Activated naive CD4-positive, alpha-beta T cell treated with anti-CD3 and anti-CD28 coated beads for 36 hours (primary cell): Measurements from ENCODE around the gene FBRSL1. TPM values are rescaled to one million over a fixed set of nuclear protein-coding genes. Genes with fewer than 3 reads are reported as not detected.
A peak's percentile ranks its signal among the peaks of the same experiment; 100 is the strongest.

Experiments
- CTCF ChIA-PET: fragments of 350-600 bp; sonication (Branson Sonifier 250); formaldehyde crosslinking; loops from one replicate; lab custom pipeline; 2021; ENCODE audit warnings: antibody characterized with exemption; lab: Charles Lee
- DNase-seq: peaks from one replicate; pipeline ENCODE4 v3.0.0-alpha.2; 2020
- H3K27ac Mint-ChIP-seq: one replicate; pipeline ENCODE4 v1.8.0; 2021; ENCODE audit warnings: mild to moderate bottlenecking, mixed read lengths
- H3K27me3 Mint-ChIP-seq: one replicate; pipeline ENCODE4 v1.8.0; 2021; ENCODE audit warnings: low read depth, mixed read lengths
- H3K36me3 Mint-ChIP-seq: one replicate; pipeline ENCODE4 v1.8.0; 2021; ENCODE audit warnings: low read depth, mixed read lengths
- H3K4me1 Mint-ChIP-seq: one replicate; pipeline ENCODE4 v1.8.0; 2021; ENCODE audit warnings: low read depth, mixed read lengths
- H3K4me3 Mint-ChIP-seq: one replicate; pipeline ENCODE4 v1.8.0; 2021; ENCODE audit warnings: mild to moderate bottlenecking, moderate library complexity, mixed read lengths
- H3K9me3 Mint-ChIP-seq: one replicate; pipeline ENCODE4 v1.8.0; 2021; ENCODE audit warnings: mixed read lengths
- intact Hi-C: fragments of 100-400 bp; cut with micrococcal nuclease; formaldehyde crosslinking; loops from one replicate; pipeline ENCODE4 v1.15.1; 2023
- total RNA-seq, 2 experiments: library from RNA; stranded (reverse); gene quantifications; one replicate each; pipeline ENCODE4 v1.2.3, GENCODE V29; 2021

FBRSL1 gene
- total RNA-seq, 2 experiments from 2014 or later: 35.1 to 36.3 TPM

DNA sequence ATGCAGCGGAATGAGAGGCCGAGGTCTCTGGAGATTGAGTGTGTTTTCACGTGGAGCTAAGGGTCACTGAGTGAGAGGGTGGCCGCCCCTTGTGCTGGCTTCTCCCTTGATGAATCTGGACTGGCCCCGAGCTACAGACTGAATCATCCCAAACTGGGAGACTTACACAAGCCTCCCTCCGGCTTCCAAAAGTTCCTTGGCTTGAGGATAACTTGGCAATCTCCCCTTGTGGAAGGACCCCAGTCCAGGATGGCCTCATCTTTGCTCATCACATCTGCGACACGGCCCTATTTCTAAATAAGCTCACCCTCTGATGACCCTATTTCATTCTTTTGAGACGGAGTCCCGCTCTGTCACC, 41.5 kb upstream of the FBRSL1 start:
- H3K36me3 Mint-ChIP-seq: peaks cover 2% of the 10 kb centered on the region
- no peak for DNase-seq
- no peaks in the 10 kb centered on the region for H3K27me3 Mint-ChIP-seq
- H3K9me3 Mint-ChIP-seq: no peaks in the 10 kb centered on the region
- intact Hi-C loops: no loop called here
- CTCF ChIA-PET: interaction anchor here (0.8 to 1.1 kb wide), 3 partner anchors 12 to 75 kb away, joined by 3 to 5 read pairs (median 4); no protein-coding TSS in a partner anchor
- no peak overlapping the region for H3K4me3 Mint-ChIP-seq
- no peak overlapping the region for H3K27ac Mint-ChIP-seq
- H3K4me1 Mint-ChIP-seq: peaks cover 48% of the 10 kb centered on the region

GRCh38 chr12:132449565-132450417, 40.2 kb upstream of the FBRSL1 start:
- Mint-ChIP-seq H3K27ac (no peak overlapping the region), H3K27me3 (no peaks in the 10 kb centered on the region), H3K4me1 (peaks cover 36% of the 10 kb centered on the region), H3K9me3 (no peaks in the 10 kb centered on the region), H3K36me3 (peaks cover 1% of the 10 kb centered on the region), H3K4me3 (no peak overlapping the region)
- intact Hi-C loops: no loop called here
- CTCF ChIA-PET: interaction anchor here (0.7 to 0.9 kb wide), 2 partner anchors 36 to 111 kb away, joined by 3 read pairs; no protein-coding TSS in a partner anchor
- no peak for DNase-seq

DNA sequence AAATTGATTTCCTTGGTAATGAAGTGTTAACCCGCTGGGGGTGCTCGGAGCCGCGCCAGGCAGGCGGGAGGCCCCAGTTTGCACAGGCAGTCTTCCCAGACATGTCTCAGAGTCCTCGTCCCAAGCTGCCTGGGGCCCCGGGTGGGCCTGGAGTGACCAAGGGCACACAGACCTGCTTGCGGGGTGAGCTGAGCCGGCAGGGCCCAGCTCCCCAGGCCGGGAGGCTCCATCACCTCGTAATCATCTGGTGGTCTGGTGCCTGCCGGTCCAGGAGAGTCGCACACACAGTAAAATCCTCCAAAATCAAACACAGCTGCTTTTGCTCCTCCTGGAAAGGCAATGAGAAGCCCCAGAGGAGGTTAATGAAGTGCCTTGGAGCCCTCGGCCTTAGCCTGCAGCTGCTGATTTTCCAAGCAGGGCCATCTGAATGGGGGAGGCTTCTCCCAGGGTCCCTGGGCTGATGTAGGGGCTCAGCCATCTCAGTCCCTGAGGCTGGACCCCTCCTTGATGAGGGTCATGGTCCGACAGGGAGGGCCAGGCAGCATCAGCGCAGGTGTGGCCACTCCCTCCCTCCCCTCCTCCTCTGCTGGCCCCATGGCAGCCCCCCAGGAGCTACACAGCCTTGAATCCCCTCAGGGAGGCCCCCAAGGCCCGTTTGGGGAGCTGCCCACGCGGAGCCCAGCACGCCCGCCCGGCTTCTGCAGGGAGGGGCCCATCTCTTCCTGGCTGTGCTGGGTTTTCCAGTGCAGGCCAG, 39.4 kb upstream of the FBRSL1 start:
- H3K27ac Mint-ChIP-seq: no peak overlapping the region
- H3K36me3 Mint-ChIP-seq: no peaks in the 10 kb centered on the region
- intact Hi-C loops: no loop called here
- CTCF ChIA-PET: interaction anchor here (0.6 to 1.4 kb wide), 4 partner anchors 20 to 124 kb away, joined by 3 to 5 read pairs (median 4); no protein-coding TSS in a partner anchor
- H3K27me3 Mint-ChIP-seq: no peaks in the 10 kb centered on the region
- H3K9me3 Mint-ChIP-seq: no peaks in the 10 kb centered on the region
- no peak overlapping the region for H3K4me3 Mint-ChIP-seq
- DNase-seq: no peak
- peaks cover 31% of the 10 kb centered on the region for H3K4me1 Mint-ChIP-seq

- Mint-ChIP-seq H3K27ac (no peak overlapping the region), H3K9me3 (no peaks in the 10 kb centered on the region), H3K4me1 (peaks cover 26% of the 10 kb centered on the region), H3K4me3 (no peak overlapping the region), H3K27me3 (no peaks in the 10 kb centered on the region), H3K36me3 (no peaks in the 10 kb centered on the region)
- peak; percentile 26 for DNase-seq
- intact Hi-C loops: no loop called here
- CTCF ChIA-PET: interaction anchor here (1.4 kb wide), 1 partner anchor 21 kb away, joined by 5 read pairs; no protein-coding TSS in a partner anchor
Observed at GRCh38 chr12:132451172-132451835, 38.6 kb upstream of the FBRSL1 start.

- H3K27ac Mint-ChIP-seq: no peak overlapping the region
- CTCF ChIA-PET: interaction anchor here (1.4 kb wide), 1 partner anchor 21 kb away, joined by 5 read pairs; no protein-coding TSS in a partner anchor
- peaks cover 25% of the 10 kb centered on the region for H3K4me1 Mint-ChIP-seq
- H3K9me3 Mint-ChIP-seq: no peaks in the 10 kb centered on the region
- H3K4me3 Mint-ChIP-seq: no peak overlapping the region
- intact Hi-C loops: no loop called here
- no peaks in the 10 kb centered on the region for H3K36me3 Mint-ChIP-seq
- no peak for DNase-seq
- H3K27me3 Mint-ChIP-seq: no peaks in the 10 kb centered on the region
Observed at GRCh38 chr12:132451836-132452195, 38.1 kb upstream of the FBRSL1 start.

- H3K9me3 Mint-ChIP-seq: no peaks in the 10 kb centered on the region
- no peak overlapping the region for H3K4me3 Mint-ChIP-seq
- H3K36me3 Mint-ChIP-seq: no peaks in the 10 kb centered on the region
- CTCF ChIA-PET: no interaction called here
- no peak for DNase-seq
- no peak overlapping the region for H3K27ac Mint-ChIP-seq
- no peaks in the 10 kb centered on the region for H3K27me3 Mint-ChIP-seq
- peaks cover 18% of the 10 kb centered on the region for H3K4me1 Mint-ChIP-seq
- intact Hi-C loops: no loop called here
Observed at GRCh38 chr12:132452596-132453350, 37.2 kb upstream of the FBRSL1 start.

DNA sequence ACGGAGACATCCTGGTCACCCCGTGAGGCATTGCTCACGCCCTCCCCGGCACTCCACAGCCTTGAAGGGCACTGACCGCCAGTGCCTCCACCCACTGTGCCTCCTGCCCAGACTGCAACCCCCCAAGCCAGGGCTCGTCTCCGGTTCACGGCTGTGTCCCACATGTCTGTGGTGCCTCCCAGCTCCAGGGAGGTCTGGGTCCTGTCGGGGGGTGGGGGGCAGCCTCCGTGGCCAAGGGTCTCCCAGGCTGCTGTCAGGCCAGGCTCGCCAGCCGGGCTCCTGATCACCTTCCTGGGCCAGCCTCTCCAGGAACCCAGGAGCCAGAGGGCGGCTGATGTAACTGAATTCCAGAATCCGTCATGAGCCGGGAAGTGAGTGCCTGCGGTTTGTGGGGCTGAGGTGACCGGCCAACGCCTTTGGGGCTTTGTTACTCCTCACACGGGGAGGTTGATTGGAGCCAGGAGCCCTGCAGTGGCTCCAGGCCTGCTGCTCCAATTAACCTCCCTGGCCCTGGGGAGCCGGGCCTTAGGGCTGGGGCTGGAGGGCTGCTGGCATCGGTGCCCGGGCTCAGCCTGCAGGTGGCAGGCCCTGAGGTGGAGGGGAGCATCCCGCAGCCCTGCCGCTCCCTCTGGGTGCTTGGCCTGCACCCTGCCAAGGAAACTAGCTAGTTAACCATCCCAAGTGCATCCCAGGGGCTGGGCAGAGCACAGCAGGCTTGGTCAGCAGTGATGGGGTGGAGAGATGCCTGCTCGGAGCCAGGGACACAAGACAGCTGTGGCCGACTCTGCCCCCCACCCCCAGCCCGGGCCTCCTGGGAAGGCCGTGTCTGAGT, 36.4 kb upstream of the FBRSL1 start:
- intact Hi-C loops: no loop called here
- H3K27ac Mint-ChIP-seq: no peak overlapping the region
- CTCF ChIA-PET: no interaction called here
- no peaks in the 10 kb centered on the region for H3K9me3 Mint-ChIP-seq
- H3K36me3 Mint-ChIP-seq: no peaks in the 10 kb centered on the region
- no peak for DNase-seq
- no peaks in the 10 kb centered on the region for H3K27me3 Mint-ChIP-seq
- no peak overlapping the region for H3K4me3 Mint-ChIP-seq
- H3K4me1 Mint-ChIP-seq: peaks cover 12% of the 10 kb centered on the region

DNA sequence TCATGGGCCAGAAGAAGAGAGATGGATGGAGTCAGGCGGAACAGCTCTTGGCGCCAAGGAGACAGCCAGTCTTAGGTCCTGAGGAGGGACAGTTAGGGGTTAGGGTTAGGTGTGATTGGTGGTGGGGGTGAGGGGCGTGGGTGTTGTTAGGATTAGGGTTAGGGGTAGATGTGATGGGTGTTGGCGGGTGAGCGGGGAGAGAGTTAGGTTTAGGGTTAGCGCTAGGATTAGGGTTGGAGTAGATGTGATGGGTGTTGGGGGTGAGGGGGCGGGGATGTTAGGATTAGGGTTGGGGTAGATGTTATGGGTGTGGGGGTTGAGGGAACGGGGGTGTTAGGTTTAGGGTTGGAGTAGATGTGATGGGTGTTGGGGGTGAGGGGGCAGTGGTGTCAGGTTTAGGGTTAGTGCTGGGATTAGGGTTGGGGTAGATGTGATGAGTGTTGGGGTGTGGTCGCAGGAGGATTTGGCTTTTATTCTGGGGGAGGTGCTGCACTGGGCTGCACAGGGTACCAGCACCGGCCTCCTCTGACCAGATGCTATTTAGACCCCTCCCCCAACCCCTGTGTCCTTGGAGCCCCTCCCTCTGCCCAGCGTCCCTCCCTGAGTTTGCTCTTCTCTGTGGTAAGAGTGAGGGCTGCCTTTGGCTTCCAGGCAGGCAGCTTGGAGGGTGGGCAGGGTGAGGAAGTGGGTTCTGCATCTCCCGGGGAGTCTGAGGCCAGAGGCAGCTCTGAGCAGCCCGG, 35.6 kb upstream of the FBRSL1 start:
- no peak overlapping the region for H3K4me3 Mint-ChIP-seq
- no peak for DNase-seq
- peaks cover 11% of the 10 kb centered on the region for H3K4me1 Mint-ChIP-seq
- CTCF ChIA-PET: no interaction called here
- no peaks in the 10 kb centered on the region for H3K9me3 Mint-ChIP-seq
- H3K27ac Mint-ChIP-seq: no peak overlapping the region
- no peaks in the 10 kb centered on the region for H3K36me3 Mint-ChIP-seq
- H3K27me3 Mint-ChIP-seq: no peaks in the 10 kb centered on the region
- intact Hi-C loops: no loop called here

DNA sequence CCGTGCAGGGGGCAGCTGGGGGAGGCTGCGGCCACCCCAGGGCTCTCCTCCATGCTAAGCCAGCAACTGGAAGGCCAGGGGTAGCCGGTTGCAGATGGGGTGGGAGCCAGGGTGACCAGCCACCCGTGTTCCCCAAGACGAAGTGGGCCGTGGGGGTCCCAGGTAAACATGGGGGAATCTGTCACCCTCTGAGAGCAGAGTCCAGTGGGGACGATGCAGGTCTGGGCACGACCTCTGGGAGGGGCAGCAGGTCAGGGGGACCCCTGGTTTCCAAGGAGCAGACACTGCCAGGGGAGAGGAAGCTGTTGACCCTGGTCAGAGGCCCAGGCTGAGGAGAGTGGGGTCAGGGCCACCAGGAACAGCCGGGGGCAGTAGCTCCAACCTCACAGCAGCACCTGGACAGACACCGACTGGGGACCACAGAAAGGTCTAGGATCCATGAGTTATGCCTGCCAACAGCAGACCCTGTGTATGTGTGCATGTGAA, 35.0 kb upstream of the FBRSL1 start:
- Mint-ChIP-seq H3K4me3 (no peak overlapping the region), H3K9me3 (no peaks in the 10 kb centered on the region), H3K4me1 (peaks cover 7% of the 10 kb centered on the region), H3K36me3 (no peaks in the 10 kb centered on the region), H3K27me3 (no peaks in the 10 kb centered on the region), H3K27ac (no peak overlapping the region)
- no peak for DNase-seq
- CTCF ChIA-PET: no interaction called here
- intact Hi-C loops: no loop called here

DNA sequence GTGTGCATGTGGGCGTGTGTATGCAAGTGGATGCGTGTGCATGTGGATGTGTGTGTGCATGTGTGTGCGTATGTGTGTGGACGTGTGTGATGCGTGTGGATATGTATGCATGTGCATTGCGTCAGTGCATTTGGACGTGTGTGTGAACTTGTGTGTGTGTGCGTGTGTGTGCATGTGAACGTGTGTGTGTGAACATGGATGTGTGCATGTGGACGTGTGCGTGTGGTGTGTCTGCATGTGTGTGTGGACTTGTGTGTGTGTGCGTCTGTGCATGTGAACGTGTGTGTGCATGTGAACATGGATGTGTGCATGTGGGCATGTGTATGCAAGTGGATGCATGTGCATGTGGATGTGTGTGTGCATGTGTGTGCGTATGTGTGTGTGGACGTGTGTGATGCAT, 34.4 kb upstream of the FBRSL1 start:
- no peaks in the 10 kb centered on the region for H3K36me3 Mint-ChIP-seq
- no peak overlapping the region for H3K27ac Mint-ChIP-seq
- no peaks in the 10 kb centered on the region for H3K9me3 Mint-ChIP-seq
- intact Hi-C loops: no loop called here
- peaks cover 7% of the 10 kb centered on the region for H3K4me1 Mint-ChIP-seq
- H3K27me3 Mint-ChIP-seq: no peaks in the 10 kb centered on the region
- CTCF ChIA-PET: no interaction called here
- no peak overlapping the region for H3K4me3 Mint-ChIP-seq
- DNase-seq: no peak
